HCT116 (cell line): ENCODE results near the gene PLSCR5.

Experiments used
- EZH2phosphoT487 ChIP-seq: fragments of 200-600 bp; IDR thresholded peaks from 2 replicates; pipeline ENCODE4 v1.6.1; 2018; ENCODE audit warnings: antibody characterized with exemption, borderline replicate concordance
- FOSL1 ChIP-seq: IDR thresholded peaks from 2 replicates; pipeline ENCODE4 v1.6.1; 2012; ENCODE audit warnings: low read depth
- JUND ChIP-seq: IDR thresholded peaks from 2 replicates; pipeline ENCODE4 v1.6.1; 2012
- POLR2A ChIP-seq: IDR thresholded peaks from 2 replicates; pipeline ENCODE4 v1.7.0; 2011; ENCODE audit warnings: borderline replicate concordance; ENCODE audit not compliant: insufficient read depth, insufficient read length; ENCODE audit errors: extremely low read depth
- POLR2AphosphoS5 ChIP-seq: IDR thresholded peaks from 2 replicates; pipeline ENCODE4 v1.6.1; 2011; ENCODE audit warnings: mild to moderate bottlenecking, low read depth, low read length, moderate library complexity
- RAD21 ChIP-seq: IDR thresholded peaks from 2 replicates; pipeline ENCODE4 v1.6.1; 2012; ENCODE audit warnings: low read depth, mild to moderate bottlenecking
- SP1 ChIP-seq: IDR thresholded peaks from 2 replicates; pipeline ENCODE4 v1.6.1; 2012; ENCODE audit warnings: low read depth
- SRF ChIP-seq: IDR thresholded peaks from 2 replicates; pipeline ENCODE4 v1.6.1; 2012; ENCODE audit warnings: low read depth
- TCF7L2 ChIP-seq: IDR thresholded peaks from 2 replicates; pipeline ENCODE4 v1.7.0; 2011; ENCODE audit warnings: borderline replicate concordance, inconsistent platforms; ENCODE audit not compliant: insufficient read depth, insufficient read length; ENCODE audit errors: extremely low read depth
- YY1 ChIP-seq: IDR thresholded peaks from 2 replicates; pipeline ENCODE4 v1.6.1; 2011; ENCODE audit warnings: low read length, low read depth, moderate library complexity, mild to moderate bottlenecking; ENCODE audit not compliant: insufficient replicate concordance; ENCODE audit errors: extremely low read depth
- ZNF274 ChIP-seq: fragments of 200-500 bp; sonication (Bioruptor generic); IDR thresholded peaks from 2 replicates; pipeline ENCODE4 v1.6.1; 2014; ENCODE audit warnings: mild to moderate bottlenecking, low read depth, low read length, inconsistent platforms
- TF ChIP-seq, protein P1 (sequence below), 3 experiments: fragments of 200-600 bp in 1 of 3; sonication (generic) in 1 of 3; IDR thresholded peaks in 2 of 3; conservative IDR thresholded peaks in 1 of 3; 2 replicates each; pipeline ENCODE4 v1.5.1; 2012 to 2017; ENCODE audit warnings: low read depth in 2 of 3, low read length in 2 of 3, antibody characterized with exemption in 1 of 3, borderline replicate concordance in 1 of 3, control low read depth in 1 of 3, mild to moderate bottlenecking in 1 of 3, mixed read lengths in 1 of 3, mixed run types in 1 of 3, moderate library complexity in 1 of 3; ENCODE audit not compliant: insufficient read depth in 1 of 3
- TF ChIP-seq, protein P2 (sequence below): IDR thresholded peaks from 2 replicates; pipeline ENCODE4 v1.6.1; 2012

DNA sequence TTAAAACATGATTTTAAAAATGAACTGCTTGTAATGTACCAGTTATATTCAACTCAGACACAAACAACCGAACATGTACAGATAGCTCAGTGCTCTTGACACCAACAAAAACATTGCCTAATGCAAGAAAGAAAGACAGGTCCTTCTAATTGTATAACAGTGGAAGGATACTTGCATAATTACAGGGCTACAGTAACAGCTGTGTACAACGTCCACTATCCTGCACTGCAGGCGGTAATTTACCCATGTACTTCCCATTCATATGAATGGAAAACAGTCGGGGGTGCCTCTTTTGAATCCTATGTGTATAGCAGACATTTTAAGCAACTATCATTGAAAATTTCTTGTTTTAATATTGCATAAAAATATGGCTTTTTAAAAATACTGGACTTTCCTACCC is 41.1 kb upstream of the PLSCR5 start:
- TF ChIP-seq, protein P1, sequence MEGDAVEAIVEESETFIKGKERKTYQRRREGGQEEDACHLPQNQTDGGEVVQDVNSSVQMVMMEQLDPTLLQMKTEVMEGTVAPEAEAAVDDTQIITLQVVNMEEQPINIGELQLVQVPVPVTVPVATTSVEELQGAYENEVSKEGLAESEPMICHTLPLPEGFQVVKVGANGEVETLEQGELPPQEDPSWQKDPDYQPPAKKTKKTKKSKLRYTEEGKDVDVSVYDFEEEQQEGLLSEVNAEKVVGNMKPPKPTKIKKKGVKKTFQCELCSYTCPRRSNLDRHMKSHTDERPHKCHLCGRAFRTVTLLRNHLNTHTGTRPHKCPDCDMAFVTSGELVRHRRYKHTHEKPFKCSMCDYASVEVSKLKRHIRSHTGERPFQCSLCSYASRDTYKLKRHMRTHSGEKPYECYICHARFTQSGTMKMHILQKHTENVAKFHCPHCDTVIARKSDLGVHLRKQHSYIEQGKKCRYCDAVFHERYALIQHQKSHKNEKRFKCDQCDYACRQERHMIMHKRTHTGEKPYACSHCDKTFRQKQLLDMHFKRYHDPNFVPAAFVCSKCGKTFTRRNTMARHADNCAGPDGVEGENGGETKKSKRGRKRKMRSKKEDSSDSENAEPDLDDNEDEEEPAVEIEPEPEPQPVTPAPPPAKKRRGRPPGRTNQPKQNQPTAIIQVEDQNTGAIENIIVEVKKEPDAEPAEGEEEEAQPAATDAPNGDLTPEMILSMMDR (IDR thresholded peaks at IDR 0.05 in 2 of 3, conservative IDR thresholded peaks at IDR 0.05 in 1 of 3; ENCODE audit: borderline replicate concordance in 1 of 3, insufficient read depth in 1 of 3, low read depth in 2 of 3, low read length in 2 of 3), result no peak
- TF ChIP-seq SRF (no peak), POLR2A (no peak), ZNF274 (no peak), SP1 (no peak), POLR2AphosphoS5 (no peak), YY1 (no peak), RAD21 (no peak), JUND (no peak), EZH2phosphoT487 (no peak), FOSL1 (no peak), TCF7L2 (no peak)
- TF ChIP-seq, protein P2, sequence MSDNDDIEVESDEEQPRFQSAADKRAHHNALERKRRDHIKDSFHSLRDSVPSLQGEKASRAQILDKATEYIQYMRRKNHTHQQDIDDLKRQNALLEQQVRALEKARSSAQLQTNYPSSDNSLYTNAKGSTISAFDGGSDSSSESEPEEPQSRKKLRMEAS, result no peak
